Right renal pelvis (tissue), 4 donors: ENCODE results near the gene FRK. TPM values are rescaled to one million over a fixed set of nuclear protein-coding genes. Genes with fewer than 3 reads are reported as not detected.
"Not testable (repeated sequence)": the region's sequence is repeated elsewhere in the genome, so short reads cannot be mapped to it uniquely, and the experiment has no call there.

ENCODE experiments used
- DNase-seq, 4 donors: peaks; one replicate each; pipeline ENCODE4 v3.0.0-alpha.2; 2013; ENCODE audit warnings: low read depth in 4 of 4, low spot score in 3 of 4, missing footprints in 1 of 4
- polyA plus RNA-seq, 4 donors: library from polyadenylated mRNA; unstranded; fragments of 120-200 nt; gene quantifications; one replicate each; pipeline ENCODE4 v1.2.1, GENCODE V29; 2013; ENCODE audit not compliant: insufficient read length in 4 of 4

Gene FRK
- polyA plus RNA-seq, 4 donors = 4.3 to 6.7 (median 5.8) TPM

DNA sequence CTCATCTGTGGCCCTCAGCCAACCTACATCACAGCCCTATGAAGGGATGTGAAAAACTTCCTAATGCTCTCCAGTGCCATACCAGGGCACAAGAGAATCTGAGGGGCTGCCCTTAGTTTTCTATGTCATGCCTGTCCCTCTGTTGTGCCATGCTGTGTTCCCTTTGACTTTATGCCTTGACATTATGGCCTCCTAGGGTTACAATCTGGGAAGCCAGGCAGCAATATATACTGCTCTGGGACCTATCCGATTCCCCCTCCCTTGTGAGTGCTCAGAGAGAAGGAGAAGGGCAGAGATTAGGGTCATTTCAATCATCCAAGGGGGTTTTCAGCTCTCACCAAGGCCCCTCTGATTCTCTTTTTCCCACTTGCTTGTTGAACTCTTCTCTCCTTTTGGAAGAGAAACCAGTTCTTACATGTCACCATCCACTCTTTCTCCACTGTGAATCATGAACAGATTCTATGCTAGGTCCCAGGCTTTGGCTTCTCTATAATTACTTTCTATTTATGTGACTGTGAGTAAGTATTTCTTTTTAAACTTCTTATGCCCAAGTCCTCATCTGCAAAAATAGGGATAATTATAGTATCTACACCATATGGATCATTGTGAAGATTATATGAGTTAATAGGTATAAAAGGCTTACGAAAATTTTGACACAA is 14.2 kb upstream of the FRK start:
- DNase-seq = no peak

DNA sequence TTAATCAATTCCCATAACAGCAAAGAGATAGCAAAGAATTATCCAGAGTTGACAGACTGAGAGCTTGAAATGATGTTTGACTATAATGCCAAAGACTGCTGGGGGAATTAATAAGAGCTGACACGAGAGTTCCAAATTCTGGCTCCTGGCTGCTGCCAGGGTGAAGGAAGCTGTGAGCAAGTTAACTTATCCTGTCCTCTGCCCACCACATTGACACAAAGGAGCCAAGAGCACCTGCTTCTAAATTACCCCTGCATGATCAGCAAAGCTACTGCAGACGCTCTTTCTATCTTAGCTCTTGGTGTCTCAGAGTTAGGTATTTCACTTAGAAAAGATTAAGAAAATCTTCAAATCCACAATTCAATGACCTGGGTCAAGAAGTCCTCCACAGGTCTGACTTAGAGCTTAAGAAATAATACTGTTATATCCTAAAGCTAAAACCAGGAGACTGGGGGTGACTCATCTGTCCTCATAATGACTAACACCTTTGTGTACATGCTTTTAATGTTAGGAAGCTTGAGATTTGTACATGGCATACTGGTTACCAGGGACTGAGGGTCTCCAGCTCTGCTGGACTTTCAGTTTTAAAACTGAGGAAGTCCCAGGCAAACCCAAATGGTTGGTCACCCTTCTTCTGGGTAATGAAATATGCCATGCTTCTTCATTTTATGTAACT is 13.2 kb upstream of the FRK start:
- DNase-seq = no peak

DNA sequence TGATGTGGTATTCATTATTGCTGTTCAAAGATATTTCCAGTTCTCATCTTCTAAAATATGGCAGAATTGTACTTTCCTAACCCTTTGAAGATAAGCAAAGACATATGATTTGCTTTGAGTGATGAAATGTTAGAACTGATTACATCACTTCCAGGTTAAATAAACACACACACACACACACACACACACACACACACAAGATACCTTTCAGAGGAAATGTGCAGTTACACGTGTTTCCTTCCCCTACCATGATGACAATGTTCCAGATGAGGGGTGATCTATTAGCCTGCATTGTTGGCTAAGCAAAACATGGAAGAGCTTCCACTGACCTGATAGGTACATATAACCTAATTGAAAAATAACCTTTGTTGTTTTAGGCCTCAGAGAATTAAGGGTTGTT is 11.7 kb upstream of the FRK start:
- no peak for DNase-seq

DNA sequence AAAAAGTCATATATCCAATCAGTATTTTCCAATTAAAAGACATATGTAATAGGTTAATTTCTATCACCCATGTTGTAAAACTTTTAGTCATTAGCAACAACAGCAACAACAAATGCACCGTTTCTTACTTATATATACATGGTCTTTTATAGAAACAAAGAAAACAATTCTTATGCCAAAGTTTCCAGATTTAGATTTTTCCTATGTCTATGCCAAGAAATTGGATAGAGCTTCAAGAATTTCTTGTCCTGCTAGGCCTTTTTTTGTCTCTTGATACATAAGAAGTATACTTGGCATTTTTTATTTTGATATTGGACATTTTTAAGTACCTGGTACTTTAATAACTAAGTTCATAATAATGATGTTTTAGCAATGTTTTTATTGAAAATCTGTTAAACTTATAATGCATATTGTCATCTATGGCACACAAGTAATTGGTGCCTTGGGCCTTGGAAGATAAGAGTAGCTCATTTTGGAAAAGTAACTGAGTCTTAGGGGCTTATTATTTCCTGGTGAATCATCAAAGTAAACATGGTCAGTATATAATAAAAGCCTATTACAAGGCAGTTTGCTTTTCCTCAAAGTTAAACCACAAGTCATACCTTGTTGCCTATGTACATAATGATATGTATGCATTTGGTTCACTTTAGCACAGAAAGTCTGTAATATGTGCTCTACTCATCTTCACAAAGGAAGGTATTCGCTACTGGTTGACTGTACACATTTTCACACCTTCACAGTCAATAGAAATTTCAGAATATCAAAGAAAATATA is 10.1 kb upstream of the FRK start:
- no peak for DNase-seq

DNA sequence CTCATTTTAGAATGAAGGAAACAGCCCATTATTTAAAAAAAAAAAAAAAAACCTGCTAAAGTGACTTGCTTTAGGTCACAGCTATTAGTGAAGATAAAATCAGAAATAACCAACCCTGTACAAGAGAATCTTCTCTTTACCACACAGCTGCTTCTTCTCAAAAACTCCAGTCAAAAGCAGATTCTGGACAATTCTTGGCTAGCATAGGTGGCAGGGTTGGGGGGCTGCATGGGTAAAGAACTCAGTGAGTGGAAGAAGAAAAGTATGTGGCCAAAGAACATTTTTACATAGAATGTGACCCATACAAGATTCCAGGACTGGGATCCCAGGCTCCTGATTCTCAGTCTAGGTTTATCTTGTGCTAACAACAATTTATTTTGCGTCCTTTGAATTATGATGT is 9.4 kb upstream of the FRK start:
- DNase-seq = no peak

DNA sequence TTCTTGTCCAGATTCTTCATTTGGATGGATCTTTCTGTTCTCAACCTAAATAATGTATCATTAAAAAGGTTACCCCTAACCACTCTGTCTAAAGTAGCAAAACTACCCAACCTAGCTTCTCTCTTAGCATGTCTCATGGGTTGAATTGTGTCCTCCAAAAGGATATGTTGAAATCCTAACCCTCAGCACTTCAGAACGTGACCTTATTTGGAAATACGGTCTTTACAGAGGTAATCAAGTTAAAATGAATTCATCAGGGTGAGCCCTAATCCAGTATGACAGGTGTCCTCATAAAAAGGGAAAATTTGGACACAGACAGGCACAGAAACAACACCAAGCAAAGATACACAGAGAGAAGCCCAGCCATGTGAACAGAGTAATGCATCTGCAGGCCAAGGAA is 6.1 kb upstream of the FRK start:
- no peak for DNase-seq

DNA sequence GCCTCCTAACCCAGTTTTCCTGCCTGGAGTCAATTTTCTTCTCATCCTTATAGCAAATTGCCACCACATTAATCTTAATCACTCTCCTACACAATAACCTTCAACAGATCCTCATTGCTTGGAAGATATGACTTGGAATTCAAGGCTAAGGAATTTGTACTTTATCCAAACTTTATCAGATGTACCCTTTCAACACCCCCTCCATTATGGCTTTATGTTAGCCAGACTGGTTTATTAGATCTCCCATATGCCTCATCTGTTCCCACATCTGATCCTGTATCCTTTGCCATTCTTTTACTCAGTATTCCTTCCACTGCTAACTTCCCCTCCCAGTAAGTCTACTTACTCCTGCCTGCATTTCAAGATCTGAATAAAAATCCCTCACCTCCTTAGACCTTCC is 4.0 kb upstream of the FRK start:
- no peak for DNase-seq

DNA sequence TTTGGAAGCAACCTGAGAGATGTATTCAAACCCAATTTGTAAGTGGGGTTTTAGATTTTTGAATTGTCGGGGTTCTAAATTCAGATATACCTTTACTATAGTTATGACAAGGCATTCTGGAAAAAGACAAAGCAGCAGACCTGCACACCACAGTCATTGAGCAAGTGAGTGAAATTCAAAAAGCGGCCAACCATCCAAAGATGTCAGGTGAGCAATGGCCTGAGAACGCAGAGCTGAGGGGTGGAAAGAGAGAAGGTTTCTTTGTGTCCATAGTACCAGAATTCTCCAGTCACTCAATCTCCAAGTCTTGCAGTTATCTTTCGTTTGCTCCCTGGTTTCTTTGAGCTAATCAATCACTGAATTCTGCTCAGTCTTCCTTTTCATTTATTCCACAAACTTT is 1.8 kb upstream of the FRK start:
- no peak for DNase-seq

DNA sequence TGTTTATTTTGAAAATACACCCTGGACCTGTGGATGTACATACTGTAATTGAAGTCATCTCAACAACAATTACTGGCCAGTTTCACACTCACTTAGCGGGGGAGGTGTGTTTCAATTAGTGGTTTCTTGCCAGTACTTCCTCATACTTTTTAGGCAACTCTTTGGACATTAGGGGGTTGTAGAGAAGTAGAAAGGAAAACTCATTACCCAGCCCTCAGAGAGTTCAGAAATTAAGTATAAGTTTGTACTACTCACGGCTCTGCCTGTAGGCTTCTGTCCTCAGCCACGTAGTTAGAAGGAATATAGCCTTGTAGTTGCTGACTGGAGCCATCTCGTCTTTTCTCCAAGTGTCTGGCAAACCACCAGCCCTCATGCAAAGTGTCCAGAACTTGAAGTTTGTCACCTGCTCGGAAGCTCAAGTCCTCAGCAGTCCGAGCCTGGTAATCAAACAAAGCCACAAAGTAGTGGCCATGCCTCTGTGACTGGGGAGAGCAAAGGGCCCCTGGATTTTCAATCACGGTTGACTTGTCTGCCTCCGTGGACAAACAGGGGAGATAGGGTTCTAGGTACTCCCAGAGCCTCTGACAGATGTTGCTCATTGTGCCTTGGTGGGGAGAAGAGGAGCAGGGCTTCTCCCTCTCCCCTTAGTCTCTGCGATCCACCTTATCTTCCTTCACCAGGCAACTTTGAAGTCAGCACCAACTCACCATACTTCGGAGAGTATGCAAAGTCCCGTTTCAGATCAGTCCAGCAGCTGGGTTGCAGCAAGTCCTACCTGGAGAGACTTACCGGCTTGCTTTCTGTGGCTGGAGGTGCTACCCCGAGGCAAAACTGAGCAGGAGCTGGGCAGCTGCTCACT is 749 bp downstream of the FRK start:
- no peak for DNase-seq

DNA sequence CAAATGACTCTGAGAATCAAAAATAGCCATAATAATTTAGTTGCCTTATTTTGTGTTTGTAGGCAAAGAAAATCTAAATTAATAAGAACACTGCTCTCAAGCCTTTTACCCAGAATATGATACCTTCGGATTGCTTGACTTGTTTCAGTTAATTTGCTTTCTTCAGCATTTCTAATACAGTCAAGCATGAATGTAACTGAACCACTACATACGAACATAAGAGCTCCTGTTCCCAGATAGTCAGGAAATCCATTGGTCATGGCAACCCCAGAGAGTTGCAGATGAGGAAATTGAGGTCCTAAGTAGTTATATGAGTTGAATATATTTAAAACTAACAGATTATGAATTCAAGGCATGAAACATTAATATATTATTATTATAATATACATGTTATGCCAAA is 2.9 kb downstream of the FRK start:
- DNase-seq = no peak

DNA sequence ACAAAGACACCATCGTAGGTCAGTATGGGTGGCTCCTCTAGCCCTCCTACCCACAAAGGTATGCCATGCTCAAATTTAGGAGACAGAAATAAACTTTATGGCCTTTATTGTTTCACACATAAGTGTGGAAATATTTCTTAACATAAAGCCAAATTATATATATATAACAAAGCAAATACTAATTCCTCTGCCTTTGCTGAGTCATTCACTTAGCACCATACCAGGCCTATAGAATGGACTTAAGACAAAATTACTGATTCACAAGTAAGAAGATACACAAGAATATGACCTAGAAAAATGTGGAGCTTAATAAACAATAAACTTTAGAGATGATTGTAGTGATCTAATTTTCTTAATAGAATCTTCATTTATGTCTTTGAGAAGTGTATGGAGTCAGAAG is 5.2 kb downstream of the FRK start:
- no peak for DNase-seq

DNA sequence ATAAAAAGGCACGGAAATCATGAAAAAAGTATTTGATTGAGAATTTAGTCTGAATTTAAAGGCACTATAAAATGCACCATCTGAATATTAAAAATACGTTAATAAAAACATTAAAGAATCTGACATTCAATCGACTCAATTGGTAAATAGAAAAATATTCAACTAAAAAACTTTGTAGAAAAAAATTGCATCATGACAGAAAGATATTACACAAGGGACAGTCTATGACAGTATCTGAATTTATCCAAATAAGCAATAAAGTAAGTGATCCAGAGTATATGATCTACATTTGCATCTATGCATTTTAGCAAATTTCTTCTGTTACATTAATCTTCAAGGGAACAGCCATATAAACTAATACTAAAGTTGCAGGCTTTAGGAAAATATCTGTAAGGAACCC is 9.4 kb downstream of the FRK start:
- DNase-seq = no peak

DNA sequence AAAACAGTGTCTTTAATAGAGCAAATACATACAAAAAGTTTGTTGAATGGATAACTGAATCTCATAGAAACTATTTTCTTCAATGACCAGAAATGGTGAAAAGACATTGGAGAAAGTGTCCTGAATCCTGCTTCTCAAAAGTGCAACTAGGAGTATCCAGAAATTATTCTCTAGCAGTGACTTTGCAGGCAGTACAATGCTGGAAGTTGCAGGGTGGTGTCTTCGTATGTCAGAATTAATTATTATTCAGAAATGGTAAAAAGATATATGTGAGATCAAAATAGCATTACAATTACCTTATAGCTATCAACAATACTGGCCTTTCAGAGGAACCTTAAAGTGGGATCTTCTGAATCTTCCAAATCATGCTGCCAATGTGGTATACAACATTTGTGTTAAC is 10.0 kb downstream of the FRK start:
- DNase-seq = no peak

DNA sequence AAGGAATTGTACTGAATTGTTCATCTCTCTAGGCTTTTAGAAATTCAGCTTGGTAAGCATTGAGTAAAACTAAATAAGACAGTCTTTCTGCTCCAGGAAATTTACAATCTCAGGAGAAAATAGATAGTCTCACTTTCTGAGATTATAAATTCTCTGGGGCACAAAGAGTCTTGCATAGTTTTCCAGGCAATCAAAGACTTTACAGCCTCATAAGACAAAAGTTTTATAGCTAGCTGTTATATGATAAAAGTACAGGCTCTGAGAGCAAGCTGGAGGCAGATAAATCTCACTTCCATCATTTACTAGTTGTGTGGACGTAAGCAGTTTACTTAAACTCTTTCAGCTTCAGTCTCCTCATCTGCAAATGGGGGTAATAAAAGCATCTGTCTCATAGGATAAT is 11.4 kb downstream of the FRK start:
- DNase-seq = no peak

DNA sequence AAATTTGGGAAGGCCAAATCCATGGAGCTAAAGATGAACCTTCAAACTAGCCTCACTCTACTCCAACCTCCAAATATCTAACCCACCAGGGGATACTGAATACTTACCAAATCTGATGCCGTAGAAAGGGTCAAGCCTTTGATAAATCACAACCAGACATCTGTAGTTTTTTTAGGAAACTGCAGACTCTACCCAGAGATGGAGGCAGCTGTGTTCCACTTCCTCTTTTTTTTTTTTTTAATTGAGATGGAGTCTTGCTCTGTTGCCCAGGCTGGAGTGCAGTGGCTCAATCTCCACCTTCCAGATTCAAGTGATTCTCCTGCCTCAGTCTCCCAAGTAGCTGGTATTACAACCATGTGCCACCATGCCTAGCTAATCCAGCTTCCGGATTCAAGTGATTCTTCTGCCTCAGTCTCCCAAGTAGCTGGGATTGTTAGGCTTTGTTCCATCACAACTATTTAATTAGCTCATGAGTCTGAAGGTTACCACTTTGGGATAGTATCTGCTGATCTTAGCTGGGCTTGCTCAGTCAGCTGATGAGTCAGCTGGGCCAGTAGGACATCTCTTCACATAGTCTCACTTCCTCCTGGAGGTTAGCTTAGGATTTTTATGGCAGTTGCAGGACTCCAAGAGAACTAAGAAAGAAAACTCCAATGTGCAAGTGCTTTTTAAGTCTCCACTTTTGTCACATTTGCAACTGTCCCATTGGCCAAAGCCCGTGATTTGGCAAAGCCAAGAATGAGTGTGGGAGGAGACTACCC is 13.3 kb downstream of the FRK start:
- no peak for DNase-seq

DNA sequence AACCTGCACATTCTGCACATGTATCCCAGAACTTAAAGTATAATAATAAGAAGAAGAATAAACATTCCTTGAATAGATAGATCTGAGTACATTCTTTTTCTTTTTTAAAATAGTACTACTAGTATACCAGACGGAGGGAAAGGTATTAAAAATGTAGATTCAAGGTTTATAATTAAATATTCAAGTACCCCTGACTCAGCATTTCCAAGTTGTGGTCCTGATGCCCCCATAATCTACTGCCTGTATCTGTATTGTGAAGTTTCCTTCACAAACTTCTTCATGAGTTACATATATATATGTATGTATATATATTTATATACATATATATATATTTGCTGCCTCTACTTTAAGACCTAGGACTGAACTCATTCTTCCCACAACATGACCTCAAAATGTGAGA is 14.0 kb downstream of the FRK start:
- no peak for DNase-seq

DNA sequence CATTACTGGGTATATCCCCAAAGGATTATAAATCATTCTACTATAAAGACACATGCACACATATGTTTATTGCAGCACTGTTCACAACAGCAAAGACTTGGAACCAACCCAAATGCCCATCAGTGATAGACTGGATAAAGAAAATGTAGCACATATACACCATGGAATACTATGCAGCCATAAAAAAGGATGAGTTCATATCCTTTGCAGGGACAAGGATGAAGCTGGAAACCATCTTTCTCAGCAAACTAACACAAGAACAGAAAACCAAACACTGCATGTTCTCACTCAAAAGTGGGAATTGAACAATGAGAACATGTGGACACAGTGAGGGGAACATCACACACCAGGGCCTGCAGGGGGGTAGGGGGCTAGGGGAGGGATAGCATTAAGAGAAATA is 14.4 kb downstream of the FRK start:
- DNase-seq = not testable (repeated sequence)

DNA sequence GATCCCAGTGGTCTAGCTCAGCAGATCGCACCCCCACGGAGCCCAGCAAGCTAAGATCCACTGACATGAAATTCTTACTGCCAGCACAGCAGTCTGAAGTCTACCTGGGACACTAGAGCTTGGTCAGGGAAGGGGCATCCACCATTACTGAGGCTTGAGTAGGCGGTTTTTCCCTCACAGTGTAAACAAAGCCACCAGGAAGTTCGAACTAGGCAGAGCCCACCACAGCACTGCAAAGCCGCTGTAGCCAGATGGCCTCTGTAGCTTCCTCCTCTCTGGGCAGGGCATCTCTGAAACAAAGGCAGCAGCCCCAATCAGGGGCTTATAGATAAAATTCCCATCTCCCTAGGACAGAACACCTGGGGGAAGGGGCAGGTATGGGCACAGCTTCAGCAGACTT is 18.8 kb downstream of the FRK start:
- DNase-seq = no peak

DNA sequence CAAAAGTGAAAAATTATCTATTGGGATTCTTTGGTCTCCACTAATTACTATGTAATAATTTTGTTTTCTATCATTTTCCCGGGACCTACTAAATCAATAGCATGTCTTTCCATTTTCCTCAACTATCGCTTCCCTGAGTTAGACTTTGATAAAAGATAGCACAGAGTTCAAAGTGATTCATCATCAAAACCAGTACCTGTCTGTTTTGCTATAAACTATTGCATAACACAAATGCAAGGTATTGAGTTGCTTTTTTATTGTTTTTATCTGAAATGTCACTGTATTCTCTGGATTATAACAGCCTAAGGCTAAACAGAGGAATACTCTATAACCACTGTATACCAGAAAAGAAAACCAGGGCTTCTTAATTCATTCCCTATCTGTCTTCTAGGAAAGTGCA is 19.7 kb downstream of the FRK start:
- DNase-seq = no peak

DNA sequence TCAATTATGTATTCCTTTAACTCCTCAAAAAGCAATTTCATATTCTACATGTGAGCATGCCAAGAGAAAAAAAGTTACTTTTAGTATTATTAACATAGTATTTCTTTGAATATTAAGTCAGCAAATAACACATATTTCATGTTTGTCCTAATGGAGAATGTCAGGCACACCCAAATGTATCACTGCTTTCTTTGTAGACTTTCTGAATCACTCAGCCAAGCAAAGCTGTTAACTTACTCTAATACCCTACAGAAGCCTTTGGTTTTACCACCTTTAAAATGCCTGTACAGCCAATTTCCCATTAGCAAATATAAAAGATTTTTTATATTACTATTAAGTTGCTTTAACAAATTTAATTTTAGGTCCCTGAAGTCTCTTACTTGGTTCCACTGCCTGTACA is 23.8 kb downstream of the FRK start:
- DNase-seq = no peak
